B cell (primary cell): ENCODE measurements around the gene CYP26A1. TPM values are rescaled to one million over a fixed set of nuclear protein-coding genes. Genes with fewer than 3 reads are reported as not detected.

Source experiments
- ATAC-seq: fragments of 200-7000 bp; cut with Tn5 transposase; one replicate; pipeline ENCODE4 v1.10.0; 2021; ENCODE audit warnings: low read depth, mild to moderate bottlenecking, moderate number of reproducible peaks, moderate library complexity
- CTCF ChIA-PET: fragments of 350-600 bp; sonication (Branson Sonifier 250); formaldehyde crosslinking; loops from one replicate; lab custom pipeline; 2021; ENCODE audit warnings: antibody characterized with exemption, inconsistent platforms; lab: Charles Lee
- POLR2A ChIA-PET: fragments of 350-600 bp; sonication (Branson Sonifier 250); formaldehyde crosslinking; loops from one replicate; lab custom pipeline; 2021; ENCODE audit warnings: antibody characterized with exemption; lab: Charles Lee
- DNase-seq: peaks from one replicate; pipeline ENCODE4 v3.0.0; 2013
- H2AFZ ChIP-seq: 2 replicates; pipeline ENCODE4 v1.6.1; 2012; ENCODE audit warnings: mild to moderate bottlenecking, low read depth, low read length; ENCODE audit not compliant: insufficient read depth, poor library complexity, severe bottlenecking
- H3K27ac ChIP-seq, 2 donors: 1 replicate in 1 of 2; 2 replicates in 1 of 2; pipeline ENCODE4 v1.5.1; 2012 to 2013; ENCODE audit warnings: low read length in 2 of 2, mild to moderate bottlenecking in 2 of 2, moderate library complexity in 1 of 2
- H3K27me3 ChIP-seq, 4 experiments: fragments of 200-600 bp in 1 of 4; sonication (generic) in 1 of 4; replicated peaks in 1 of 4; 1 replicate in 2 of 4; 2 replicates in 2 of 4; pipeline versions ENCODE4 v1.6.1 to v1.7.0; 2013 to 2016; ENCODE audit warnings: low read length in 3 of 4, mild to moderate bottlenecking in 2 of 4, mixed read lengths in 1 of 4, moderate library complexity in 1 of 4; ENCODE audit not compliant: insufficient read depth in 4 of 4, control insufficient read depth in 3 of 4; ENCODE audit errors: control extremely low read depth in 1 of 4
- H3K36me3 ChIP-seq, 2 experiments: replicated peaks in 1 of 2; 1 replicate in 1 of 2; 2 replicates in 1 of 2; pipeline versions ENCODE4 v1.6.1 to v1.7.1; 2013; ENCODE audit warnings: low read length in 1 of 2; ENCODE audit not compliant: insufficient read depth in 2 of 2, control insufficient read depth in 1 of 2; ENCODE audit errors: control extremely low read depth in 1 of 2, extremely low read depth in 1 of 2
- H3K4me1 ChIP-seq, 2 donors: fragments of 200-600 bp in 1 of 2; sonication (generic) in 1 of 2; 1 replicate in 1 of 2; 2 replicates in 1 of 2; pipeline versions ENCODE4 v1.5.1 to v1.6.1; 2013 to 2017; ENCODE audit warnings: low read length in 2 of 2; ENCODE audit not compliant: control insufficient read depth in 2 of 2, insufficient read depth in 2 of 2
- H3K4me2 ChIP-seq: replicated peaks from 2 replicates; pipeline ENCODE3; 2012; ENCODE audit warnings: mild to moderate bottlenecking, low read depth, low read length; ENCODE audit not compliant: poor library complexity, severe bottlenecking
- H3K4me3 ChIP-seq, 5 experiments: fragments of 200-600 bp in 1 of 5; sonication (generic) in 1 of 5; 1 replicate in 3 of 5; 2 replicates in 2 of 5; pipeline versions ENCODE4 v1.5.1 to v1.7.0; 2011 to 2016; ENCODE audit warnings: low read length in 4 of 5, mild to moderate bottlenecking in 4 of 5, low read depth in 2 of 5, control low read depth in 1 of 5, moderate library complexity in 1 of 5; ENCODE audit not compliant: insufficient read depth in 1 of 5; ENCODE audit errors: control extremely low read depth in 1 of 5, extremely low read depth in 1 of 5
- H3K79me2 ChIP-seq: fragments of 200-600 bp; sonication (generic); one replicate; pipeline ENCODE4 v1.6.0; 2016; ENCODE audit warnings: low read length; ENCODE audit not compliant: control insufficient read depth, insufficient read depth
- H3K9ac ChIP-seq: fragments of 200-600 bp; sonication (generic); 2 replicates; pipeline ENCODE4 v1.6.1; 2017; ENCODE audit warnings: mild to moderate bottlenecking, low read length, moderate library complexity
- H3K9me3 ChIP-seq, 3 donors: one replicate each; pipeline versions ENCODE4 v1.6.1 to v1.7.1; 2013; ENCODE audit warnings: low read length in 2 of 3; ENCODE audit not compliant: control insufficient read depth in 2 of 3, insufficient read depth in 1 of 3; ENCODE audit errors: control extremely low read depth in 1 of 3
- H4K20me1 ChIP-seq: 2 replicates; pipeline ENCODE4 v1.6.0; 2012; ENCODE audit warnings: mild to moderate bottlenecking, low read length; ENCODE audit not compliant: insufficient read depth, control insufficient read depth, poor library complexity, severe bottlenecking
- H3K27ac Mint-ChIP-seq: one replicate; pipeline ENCODE4 v1.8.0; 2021; ENCODE audit warnings: mixed read lengths
- H3K27me3 Mint-ChIP-seq: one replicate; pipeline ENCODE4 v1.8.0; 2021; ENCODE audit warnings: mixed read lengths
- H3K4me1 Mint-ChIP-seq: one replicate; pipeline ENCODE4 v1.8.0; 2021; ENCODE audit warnings: mixed read lengths
- H3K4me3 Mint-ChIP-seq: one replicate; pipeline ENCODE4 v1.8.0; 2021; ENCODE audit warnings: mixed read lengths
- H3K9me3 Mint-ChIP-seq: one replicate; pipeline ENCODE4 v1.8.0; 2022; ENCODE audit warnings: mixed read lengths; ENCODE audit not compliant: insufficient read depth
- CTCF ChIP-seq: fragments of 200-600 bp; IDR thresholded peaks from one replicate; pipeline ENCODE4 v1.8.0; 2022; ENCODE audit warnings: antibody characterized with exemption, mild to moderate bottlenecking
- EZH2 ChIP-seq: IDR thresholded peaks from 2 replicates; pipeline ENCODE4 v1.6.1; 2012; ENCODE audit warnings: borderline replicate concordance, low read depth, mild to moderate bottlenecking, moderate library complexity, low read length; ENCODE audit not compliant: insufficient read depth, poor library complexity, severe bottlenecking
- WGBS: methylation state at CpG from one replicate; pipeline ENCODE4 v1.1.5; 2013; ENCODE audit warnings: missing lambda C conversion rate; ENCODE audit not compliant: insufficient coverage; 5-methylcytosine and 5-hydroxymethylcytosine counted together
- intact Hi-C: fragments of 100-400 bp; cut with micrococcal nuclease; formaldehyde crosslinking; loops from one replicate; pipeline ENCODE4 v1.10.0; 2022
- polyA plus RNA-seq: library from polyadenylated mRNA; depleted of rRNA; stranded (reverse); fragments of >200 nt; gene quantifications from 2 replicates; pipeline ENCODE4 v1.2.3, GENCODE V29; 2012
- total RNA-seq, 2 donors: library from RNA; stranded (reverse); fragments of 120-200 nt in 1 of 2; gene quantifications; 1 replicate in 1 of 2; 2 replicates in 1 of 2; pipeline versions ENCODE4 v1.2.3 to v1.2.4, GENCODE V29; 2013 to 2022

Gene CYP26A1
- total and polyA plus RNA-seq, 2 donors (not counting 1 experiment from before 2014, with no cell fraction given), result not detected

- no peak for TF ChIP-seq EZH2
- TF ChIP-seq CTCF, result no peak
- Histone ChIP-seq H3K4me2 (no peak overlapping the region), H3K27ac (no peak overlapping the region), H3K79me2 (no peaks in the 10 kb centered on the region), H3K27me3 (peaks cover 0 to 15% (median 9%) of the 10 kb centered on the region in 4 experiments), H2AFZ (no peak overlapping the region), H3K4me1 (peaks cover 23 to 26% of the 10 kb centered on the region in 2 donors), H3K9ac (no peak overlapping the region), H4K20me1 (peaks cover 4% of the 10 kb centered on the region), H3K36me3 (peaks cover 3 to 11% of the 10 kb centered on the region in 2 experiments), H3K9me3 (peaks cover 0 to 7% (median 0%) of the 10 kb centered on the region in 3 donors), H3K4me3 (no peak overlapping the region)
- DNase-seq (no peak), ATAC-seq (no peak)
- ChIA-PET POLR2A (no interaction called here), CTCF (no interaction called here)
- intact Hi-C loops, result no loop called here
- Mint-ChIP-seq H3K9me3 (no peaks in the 10 kb centered on the region), H3K4me1 (peaks cover 18% of the 10 kb centered on the region), H3K27ac (no peak overlapping the region), H3K27me3 (peaks cover 18% of the 10 kb centered on the region), H3K4me3 (no peak overlapping the region)
- WGBS, result 100% methylated on average over 2 of the region's 3 CpGs
Measured at GRCh38 chr10:93058139-93058538, 15.6 kb upstream of the CYP26A1 start.

GRCh38 chr10:93059975-93060886 lies 13.5 kb upstream of the CYP26A1 start, which contains the start of gene CYP26C1:
Gene CYP26C1, plus strand, starts transcription at chr10:93060798. Its CDS starts 466 bp downstream, at chr10:93061264.
- ChIA-PET CTCF (no interaction called here), POLR2A (no interaction called here)
- 57% methylated on average over 64 of the region's 67 CpGs for WGBS
- Mint-ChIP-seq H3K27me3 (peaks cover 34% of the 10 kb centered on the region), H3K9me3 (no peaks in the 10 kb centered on the region), H3K4me3 (peak within 1 kb of the TSS; percentile 74), H3K27ac (no peak within 1 kb of the TSS), H3K4me1 (peaks cover 21% of the 10 kb centered on the region)
- H3K4me3 ChIP-seq, result no peak within 1 kb of the TSS
- DNase-seq (no peak), ATAC-seq (no peak)
- peaks cover 23 to 26% of the 10 kb centered on the region in 2 donors for H3K4me1 ChIP-seq
- H3K27me3 ChIP-seq, result peaks cover 0 to 28% (median 9%) of the 10 kb centered on the region in 4 experiments
- no peak within 1 kb of the TSS for H2AFZ ChIP-seq
- H3K79me2 ChIP-seq, result no peaks in the 10 kb centered on the region
- H3K9me3 ChIP-seq, result peaks cover 0 to 7% (median 0%) of the 10 kb centered on the region in 3 donors
- H3K9ac ChIP-seq, result peak within 1 kb of the TSS; percentile 23
- peaks cover 3 to 11% of the 10 kb centered on the region in 2 experiments for H3K36me3 ChIP-seq
- intact Hi-C loops, result no loop called here
- H3K4me2 ChIP-seq, result peak within 1 kb of the TSS; percentile 73
- peaks cover 4% of the 10 kb centered on the region for H4K20me1 ChIP-seq
- TF ChIP-seq CTCF, result no peak
- no peak for TF ChIP-seq EZH2
- no peak within 1 kb of the TSS for H3K27ac ChIP-seq
